ENCODE data around the gene HEG1. TPM values are rescaled to one million over a fixed set of nuclear protein-coding genes. Genes with fewer than 3 reads are reported as not detected.
A peak's percentile ranks its signal among the peaks of the same experiment; 100 is the strongest.

HEG1 gene
- total RNA-seq, 3 donors from 2014 or later (not counting 1 experiment from before 2014, with no cell fraction given): 52.1 to 83.5 (median 68.1) TPM

- DNase-seq (peak; percentile 38 to 80), ATAC-seq (peak in 2 of 3 donors; percentile 60 to 74)
- peak; percentile 72 for TF ChIP-seq CTCF (IDR thresholded peaks at IDR 0.05)
- Histone ChIP-seq H3K36me3 (ENCODE audit: control insufficient read depth, insufficient read depth, low read length) (no peaks in the 10 kb centered on the region), H3K9me3 (ENCODE audit: control insufficient read depth, insufficient read depth, low read length) (no peaks in the 10 kb centered on the region), H3K4me3 (ENCODE audit: low read length) (no peak overlapping the region), H3K27ac (ENCODE audit: low read length) (no peak overlapping the region), H3K27me3 (ENCODE audit: control insufficient read depth, insufficient read depth, low read length) (no peaks in the 10 kb centered on the region), H3K4me1 (ENCODE audit: control insufficient read depth, insufficient read depth, low read length) (no peaks in the 10 kb centered on the region)
- WGBS (ENCODE audit: insufficient coverage): 17% methylated on average over 3 of the region's 4 CpGs
- Mint-ChIP-seq H3K4me3 (no peak overlapping the region), H3K27me3 (ENCODE audit: low read depth in 2 of 2) (peaks cover 15 to 17% of the 10 kb centered on the region in 2 donors), H3K27ac (no peak overlapping the region), H3K9me3 (no peaks in the 10 kb centered on the region), H3K4me1 (no peaks in the 10 kb centered on the region), H3K36me3 (no peaks in the 10 kb centered on the region)
- intact Hi-C loops (cut with micrococcal nuclease): loop anchor here (1.0 to 10.0 kb wide), 4 partner anchors 216 to 657 kb away; no protein-coding TSS in a partner anchor
Measured at GRCh38 chr3:124928333-124929202, 127.2 kb downstream of the HEG1 start.

GRCh38 chr3:124927574-124928045, 128.2 kb downstream of the HEG1 start:
- Histone ChIP-seq H3K4me3 (ENCODE audit: low read length) (no peak overlapping the region), H3K27ac (ENCODE audit: low read length) (no peak overlapping the region), H3K4me1 (ENCODE audit: control insufficient read depth, insufficient read depth, low read length) (no peaks in the 10 kb centered on the region), H3K36me3 (ENCODE audit: control insufficient read depth, insufficient read depth, low read length) (no peaks in the 10 kb centered on the region), H3K9me3 (ENCODE audit: control insufficient read depth, insufficient read depth, low read length) (no peaks in the 10 kb centered on the region), H3K27me3 (ENCODE audit: control insufficient read depth, insufficient read depth, low read length) (no peaks in the 10 kb centered on the region)
- TF ChIP-seq CTCF (IDR thresholded peaks at IDR 0.05): no peak
- intact Hi-C loops (cut with micrococcal nuclease): loop anchor here (1.0 to 10.0 kb wide), 4 partner anchors 217 to 658 kb away; no protein-coding TSS in a partner anchor
- H3K9me3 Mint-ChIP-seq: no peaks in the 10 kb centered on the region
- peaks cover 9 to 14% of the 10 kb centered on the region in 2 donors for H3K27me3 Mint-ChIP-seq (ENCODE audit: low read depth in 2 of 2)
- ATAC-seq (no peak), DNase-seq (no peak)
- H3K36me3 Mint-ChIP-seq: no peaks in the 10 kb centered on the region
- H3K4me3 Mint-ChIP-seq: no peak overlapping the region
- H3K4me1 Mint-ChIP-seq: no peaks in the 10 kb centered on the region
- H3K27ac Mint-ChIP-seq: no peak overlapping the region
- WGBS (ENCODE audit: insufficient coverage): 72% methylated on average over 2 of the region's 2 CpGs

GRCh38 chr3:124926426-124927101, 129.2 kb downstream of the HEG1 start:
- Mint-ChIP-seq H3K9me3 (no peaks in the 10 kb centered on the region), H3K27me3 (ENCODE audit: low read depth in 2 of 2) (peaks cover 9 to 14% of the 10 kb centered on the region in 2 donors), H3K27ac (no peak overlapping the region), H3K4me3 (no peak overlapping the region), H3K4me1 (no peaks in the 10 kb centered on the region), H3K36me3 (no peaks in the 10 kb centered on the region)
- H3K4me1 ChIP-seq (ENCODE audit: control insufficient read depth, insufficient read depth, low read length): no peaks in the 10 kb centered on the region
- no peak overlapping the region for H3K4me3 ChIP-seq (ENCODE audit: low read length)
- no peaks in the 10 kb centered on the region for H3K36me3 ChIP-seq (ENCODE audit: control insufficient read depth, insufficient read depth, low read length)
- H3K9me3 ChIP-seq (ENCODE audit: control insufficient read depth, insufficient read depth, low read length): no peaks in the 10 kb centered on the region
- H3K27ac ChIP-seq (ENCODE audit: low read length): no peak overlapping the region
- H3K27me3 ChIP-seq (ENCODE audit: control insufficient read depth, insufficient read depth, low read length): no peaks in the 10 kb centered on the region
- 82% methylated on average over 4 of the region's 4 CpGs for WGBS (ENCODE audit: insufficient coverage)
- no peak for DNase-seq
- ATAC-seq: no peak
- intact Hi-C loops (cut with micrococcal nuclease): loop anchor here (10.0 kb wide), 1 partner anchor 218 kb away; no protein-coding TSS in a partner anchor
- TF ChIP-seq CTCF (IDR thresholded peaks at IDR 0.05): no peak

All from natural killer cell (primary cell).